Tibial artery (tissue), 4 donors: ENCODE results near the gene OBSCN.

Experiments used
- DNase-seq, 2 donors: peaks; one replicate each; pipeline ENCODE4 v3.0.0-alpha.2; 2019
- H3K27ac ChIP-seq, 2 donors: fragments of 200-600 bp; sonication (generic) in 1 of 2; 1 replicate in 1 of 2; 2 replicates in 1 of 2; pipeline ENCODE4 v1.5.1; 2018 to 2019; ENCODE audit warnings: mild to moderate bottlenecking in 1 of 2
- H3K27me3 ChIP-seq, 2 donors: fragments of 200-600 bp; sonication (generic) in 1 of 2; one replicate each; pipeline versions ENCODE4 v1.5.1 to v1.6.0; 2016 to 2019
- H3K36me3 ChIP-seq, 3 donors: fragments of 200-600 bp; sonication (generic) in 2 of 3; one replicate each; pipeline ENCODE4 v1.5.1; 2016 to 2019; ENCODE audit warnings: mild to moderate bottlenecking in 2 of 3
- H3K4me1 ChIP-seq, 4 donors: fragments of 200-600 bp; sonication (generic) in 2 of 4; 1 replicate in 3 of 4; 2 replicates in 1 of 4; pipeline ENCODE4 v1.5.1; 2016 to 2019
- H3K4me3 ChIP-seq, 2 donors: fragments of 200-600 bp; sonication (generic) in 1 of 2; 1 replicate in 1 of 2; 2 replicates in 1 of 2; pipeline ENCODE4 v1.5.1; 2018 to 2019; ENCODE audit warnings: mild to moderate bottlenecking in 2 of 2
- H3K9me3 ChIP-seq, 3 donors: fragments of 200-600 bp; sonication (generic) in 1 of 3; one replicate each; pipeline ENCODE4 v1.5.1; 2016 to 2019
- CTCF ChIP-seq, 2 experiments: fragments of 200-600 bp in 1 of 2; fragments of 450-650 bp in 1 of 2; IDR thresholded peaks; one replicate each; pipeline ENCODE4 v1.5.1; 2017 to 2019; ENCODE audit warnings: antibody characterized with exemption in 2 of 2, mild to moderate bottlenecking in 1 of 2, moderate library complexity in 1 of 2
- intact Hi-C: fragments of 100-400 bp; cut with DNase I; formaldehyde crosslinking; loops from one replicate; pipeline ENCODE4 v1.15.0; 2023; ENCODE audit warnings: low total_unique reads

The OBSCN gene

GRCh38 chr1:228311091-228311490 lies 103.2 kb downstream of the OBSCN start:
- Histone ChIP-seq H3K36me3 (peaks cover 0 to 10% (median 0%) of the 10 kb centered on the region in 3 donors), H3K9me3 (peaks cover 0 to 13% (median 10%) of the 10 kb centered on the region in 3 donors), H3K27ac (no peak overlapping the region), H3K4me3 (no peak overlapping the region), H3K4me1 (no peaks in the 10 kb centered on the region), H3K27me3 (peaks cover 0 to 19% of the 10 kb centered on the region in 2 donors)
- no peak for TF ChIP-seq CTCF (IDR thresholded peaks at IDR 0.05)
- no peak for DNase-seq
- intact Hi-C loops = no loop called here

- H3K4me3 ChIP-seq = no peak overlapping the region
- intact Hi-C loops = no loop called here
- no peak for TF ChIP-seq CTCF (IDR thresholded peaks at IDR 0.05)
- peaks cover 0 to 22% (median 0%) of the 10 kb centered on the region in 3 donors for H3K36me3 ChIP-seq
- H3K9me3 ChIP-seq = peaks cover 0 to 13% (median 10%) of the 10 kb centered on the region in 3 donors
- H3K27ac ChIP-seq = no peak overlapping the region
- DNase-seq = no peak
- no peaks in the 10 kb centered on the region for H3K4me1 ChIP-seq
- peaks cover 0 to 19% of the 10 kb centered on the region in 2 donors for H3K27me3 ChIP-seq
Observed at GRCh38 chr1:228312136-228312764, 104.4 kb downstream of the OBSCN start.

GRCh38 chr1:228313536-228314277 lies 105.9 kb downstream of the OBSCN start:
- H3K27me3 ChIP-seq = peaks cover 0 to 10% of the 10 kb centered on the region in 2 donors
- H3K27ac ChIP-seq = no peak overlapping the region
- intact Hi-C loops = no loop called here
- H3K4me1 ChIP-seq = no peaks in the 10 kb centered on the region
- no peak for DNase-seq
- peaks cover 0 to 13% (median 10%) of the 10 kb centered on the region in 3 donors for H3K9me3 ChIP-seq
- H3K4me3 ChIP-seq = no peak overlapping the region
- TF ChIP-seq CTCF (IDR thresholded peaks at IDR 0.05) = no peak
- H3K36me3 ChIP-seq = peaks cover 0 to 35% (median 0%) of the 10 kb centered on the region in 3 donors

GRCh38 chr1:228314315-228314657 lies 106.4 kb downstream of the OBSCN start:
- no peak for DNase-seq
- H3K4me3 ChIP-seq = no peak overlapping the region
- peaks cover 0 to 5% of the 10 kb centered on the region in 2 donors for H3K27me3 ChIP-seq
- H3K36me3 ChIP-seq = peaks cover 0 to 41% (median 0%) of the 10 kb centered on the region in 3 donors
- intact Hi-C loops = no loop called here
- no peaks in the 10 kb centered on the region for H3K4me1 ChIP-seq
- H3K27ac ChIP-seq = no peak overlapping the region
- no peak for TF ChIP-seq CTCF (IDR thresholded peaks at IDR 0.05)
- peaks cover 0 to 13% (median 10%) of the 10 kb centered on the region in 3 donors for H3K9me3 ChIP-seq

GRCh38 chr1:228314658-228315483 lies 107.0 kb downstream of the OBSCN start:
- H3K36me3 ChIP-seq = peaks cover 0 to 47% (median 0%) of the 10 kb centered on the region in 3 donors
- no peak overlapping the region for H3K4me3 ChIP-seq
- H3K4me1 ChIP-seq = no peaks in the 10 kb centered on the region
- peaks cover 0 to 13% (median 10%) of the 10 kb centered on the region in 3 donors for H3K9me3 ChIP-seq
- no peak for DNase-seq
- no peak for TF ChIP-seq CTCF (IDR thresholded peaks at IDR 0.05)
- intact Hi-C loops = no loop called here
- peaks cover 0 to 5% of the 10 kb centered on the region in 2 donors for H3K27me3 ChIP-seq
- H3K27ac ChIP-seq = no peak overlapping the region
